Uterus (tissue), 4 donors: ENCODE measurements around the gene ERC2. TPM values are rescaled to one million over a fixed set of nuclear protein-coding genes. Genes with fewer than 3 reads are reported as not detected.

ENCODE experiments used
- DNase-seq, 2 donors: peaks; one replicate each; pipeline ENCODE4 v3.0.0-alpha.2; 2019 to 2020
- H3K27ac ChIP-seq, 2 donors: fragments of 200-600 bp; sonication (generic); 1 replicate in 1 of 2; 2 replicates in 1 of 2; pipeline ENCODE4 v1.5.1; 2016 to 2018
- H3K27me3 ChIP-seq, 2 donors: fragments of 200-600 bp; sonication (generic); one replicate each; pipeline ENCODE4 v1.5.1; 2018 to 2019; ENCODE audit warnings: control low read depth in 1 of 2
- H3K36me3 ChIP-seq, 2 donors: fragments of 200-600 bp; sonication (generic); one replicate each; pipeline ENCODE4 v1.5.1; 2019; ENCODE audit warnings: control low read depth in 1 of 2
- H3K4me1 ChIP-seq, 2 donors: fragments of 200-600 bp; sonication (generic); one replicate each; pipeline ENCODE4 v1.5.1; 2018 to 2019; ENCODE audit warnings: control low read depth in 1 of 2
- H3K4me3 ChIP-seq, 2 donors: fragments of 200-600 bp; sonication (generic); 1 replicate in 1 of 2; 2 replicates in 1 of 2; pipeline ENCODE4 v1.5.1; 2018 to 2019; ENCODE audit warnings: mild to moderate bottlenecking in 1 of 2
- H3K9me3 ChIP-seq, 2 donors: fragments of 200-600 bp; sonication (generic); one replicate each; pipeline ENCODE4 v1.5.1; 2019; ENCODE audit warnings: control low read depth in 1 of 2
- CTCF ChIP-seq, 4 experiments: fragments of 200-600 bp in 2 of 4; fragments of 450-650 bp in 2 of 4; sonication (generic) in 2 of 4; IDR thresholded peaks; one replicate each; pipeline ENCODE4 v1.5.1; 2016 to 2019; ENCODE audit warnings: antibody characterized with exemption in 4 of 4, mild to moderate bottlenecking in 2 of 4, moderate library complexity in 1 of 4
- POLR2A ChIP-seq, 2 donors: fragments of 450-650 bp; IDR thresholded peaks; one replicate each; pipeline ENCODE4 v1.6.1; 2016; ENCODE audit warnings: antibody characterized with exemption in 2 of 2, mild to moderate bottlenecking in 1 of 2, moderate library complexity in 1 of 2
- intact Hi-C: fragments of 100-400 bp; cut with DNase I; formaldehyde crosslinking; loops from one replicate; pipeline ENCODE4 v1.15.1; 2023; ENCODE audit warnings: low total_unique reads
- total RNA-seq, 4 donors: library from RNA; depleted of rRNA in 3 of 4; stranded (reverse); fragments of >200 nt in 3 of 4; gene quantifications; one replicate each; pipeline versions ENCODE4 v1.1.0 to v1.2.4, GENCODE V29; 2014 to 2023
- donor health status: DM: yes; HTN: yes; CAD: no.

Gene ERC2
- total RNA-seq, 4 donors from 2014 or later, result 1.7 to 5.5 TPM; not detected in 2

GRCh38 chr3:56357266-56357665 is 111.0 kb downstream of the ERC2 start:
- H3K4me1 ChIP-seq, result no peaks in the 10 kb centered on the region
- no peak for DNase-seq
- H3K27me3 ChIP-seq, result no peaks in the 10 kb centered on the region
- no peaks in the 10 kb centered on the region for H3K9me3 ChIP-seq
- no peak overlapping the region for H3K27ac ChIP-seq
- TF ChIP-seq POLR2A (IDR thresholded peaks at IDR 0.05) (no peak), CTCF (IDR thresholded peaks at IDR 0.05) (no peak)
- no peak overlapping the region for H3K4me3 ChIP-seq
- intact Hi-C loops, result no loop called here
- H3K36me3 ChIP-seq, result no peaks in the 10 kb centered on the region

- intact Hi-C loops, result no loop called here
- no peak for TF ChIP-seq CTCF (IDR thresholded peaks at IDR 0.05)
- TF ChIP-seq POLR2A (IDR thresholded peaks at IDR 0.05), result no peak
- no peaks in the 10 kb centered on the region for H3K9me3 ChIP-seq
These were observed 111.5 kb downstream of the ERC2 start for GRCh38 chr3:56356808-56357207.

GRCh38 chr3:56355570-56356185 is 112.6 kb downstream of the ERC2 start:
- no peaks in the 10 kb centered on the region for H3K36me3 ChIP-seq
- no peak overlapping the region for H3K4me3 ChIP-seq
- no peaks in the 10 kb centered on the region for H3K4me1 ChIP-seq
- TF ChIP-seq CTCF (IDR thresholded peaks at IDR 0.05) (no peak), POLR2A (IDR thresholded peaks at IDR 0.05) (no peak)
- DNase-seq, result no peak
- intact Hi-C loops, result no loop called here
- H3K9me3 ChIP-seq, result no peaks in the 10 kb centered on the region
- no peak overlapping the region for H3K27ac ChIP-seq
- H3K27me3 ChIP-seq, result no peaks in the 10 kb centered on the region

More at GRCh38 chr3:56356808-56357207, 111.5 kb downstream of the ERC2 start:
- no peaks in the 10 kb centered on the region for H3K4me1 ChIP-seq
- no peak overlapping the region for H3K27ac ChIP-seq
- no peak overlapping the region for H3K4me3 ChIP-seq
- no peaks in the 10 kb centered on the region for H3K27me3 ChIP-seq
- H3K36me3 ChIP-seq, result no peaks in the 10 kb centered on the region
- no peak for DNase-seq

- Histone ChIP-seq H3K4me3 (no peak overlapping the region), H3K27ac (no peak overlapping the region), H3K9me3 (no peaks in the 10 kb centered on the region), H3K4me1 (no peaks in the 10 kb centered on the region), H3K36me3 (no peaks in the 10 kb centered on the region), H3K27me3 (no peaks in the 10 kb centered on the region)
- TF ChIP-seq CTCF (IDR thresholded peaks at IDR 0.05) (no peak), POLR2A (IDR thresholded peaks at IDR 0.05) (no peak)
- intact Hi-C loops, result no loop called here
- no peak for DNase-seq
These were observed 116.7 kb downstream of the ERC2 start for GRCh38 chr3:56351537-56351936.

- Histone ChIP-seq H3K27ac (no peak overlapping the region), H3K27me3 (no peaks in the 10 kb centered on the region), H3K4me1 (no peaks in the 10 kb centered on the region), H3K9me3 (no peaks in the 10 kb centered on the region), H3K36me3 (no peaks in the 10 kb centered on the region), H3K4me3 (no peak overlapping the region)
- DNase-seq, result no peak
- intact Hi-C loops, result no loop called here
- no peak for TF ChIP-seq POLR2A (IDR thresholded peaks at IDR 0.05)
- no peak for TF ChIP-seq CTCF (IDR thresholded peaks at IDR 0.05)
These were observed 120.9 kb downstream of the ERC2 start for GRCh38 chr3:56347219-56347871.
